Activated naive CD8-positive, alpha-beta T cell (primary cell): ENCODE results near the gene GRK7.
"Not testable (repeated sequence)": the region's sequence is repeated elsewhere in the genome, so short reads cannot be mapped to it uniquely, and the experiment has no call there.

ENCODE experiments used
- H3K27ac Mint-ChIP-seq: one replicate; pipeline ENCODE4 v1.8.0; 2021; ENCODE audit warnings: mixed read lengths
- H3K27me3 Mint-ChIP-seq: one replicate; pipeline ENCODE4 v1.8.0; 2021; ENCODE audit warnings: mixed read lengths
- H3K36me3 Mint-ChIP-seq: one replicate; pipeline ENCODE4 v1.8.0; 2021; ENCODE audit warnings: mixed read lengths
- H3K4me1 Mint-ChIP-seq: one replicate; pipeline ENCODE4 v1.8.0; 2021; ENCODE audit warnings: low read depth, mixed read lengths
- H3K4me3 Mint-ChIP-seq: one replicate; pipeline ENCODE4 v1.8.0; 2021; ENCODE audit warnings: mild to moderate bottlenecking, mixed read lengths
- H3K9me3 Mint-ChIP-seq: one replicate; pipeline ENCODE4 v1.8.0; 2021; ENCODE audit warnings: low read depth, mixed read lengths

The GRK7 gene

DNA sequence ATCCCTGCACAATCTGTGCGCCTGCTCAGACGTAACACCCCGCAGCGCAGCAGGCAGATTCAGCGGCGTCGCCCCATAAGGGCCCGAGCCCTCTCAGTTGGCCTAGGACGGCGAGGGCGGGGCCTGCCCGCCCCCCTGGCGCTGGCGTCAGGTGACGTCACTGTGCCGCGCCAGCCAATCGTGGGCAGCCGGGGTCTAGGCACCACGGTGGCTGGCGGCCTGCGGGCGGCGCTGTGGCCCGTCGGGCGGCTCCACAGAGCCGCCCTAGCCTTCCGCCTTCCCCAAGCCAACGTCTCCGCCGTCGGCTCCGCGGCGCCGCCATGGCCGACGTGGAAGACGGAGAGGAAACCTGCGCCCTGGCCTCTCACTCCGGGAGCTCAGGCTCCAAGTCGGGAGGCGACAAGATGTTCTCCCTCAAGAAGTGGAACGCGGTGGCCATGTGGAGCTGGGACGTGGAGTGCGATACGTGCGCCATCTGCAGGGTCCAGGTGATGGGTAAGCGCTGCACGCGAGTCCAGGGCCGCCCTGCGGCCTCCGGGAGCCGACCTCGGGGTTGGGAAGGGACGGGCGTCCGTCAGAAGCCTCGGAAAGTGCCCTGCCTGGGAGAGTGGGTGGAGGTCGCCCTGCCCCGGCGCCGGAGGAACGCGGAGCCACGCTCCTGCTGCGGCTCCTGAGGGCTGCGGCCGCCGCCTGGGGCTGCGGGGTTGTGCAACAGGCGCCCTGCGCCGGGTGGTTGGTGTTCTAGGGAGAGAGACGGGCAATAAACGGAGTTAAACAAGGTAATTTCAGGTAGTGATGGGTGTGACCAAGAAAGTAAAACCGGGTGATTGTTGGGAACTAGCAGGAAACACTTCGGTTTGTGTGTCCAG is 25.0 kb upstream of the GRK7 start, which contains the start of gene RNF7:
TSS of gene RNF7 (plus strand) at position 277 of the 869 bp plus-strand sequence. CDS start at position 321, 44 bp downstream.
- Mint-ChIP-seq H3K27ac (peak within 1 kb of the TSS; percentile 98), H3K4me1 (peaks cover 38% of the 10 kb centered on the region), H3K27me3 (no peaks in the 10 kb centered on the region), H3K9me3 (no peaks in the 10 kb centered on the region), H3K36me3 (peaks cover 4% of the 10 kb centered on the region), H3K4me3 (peak within 1 kb of the TSS; percentile 100)

DNA sequence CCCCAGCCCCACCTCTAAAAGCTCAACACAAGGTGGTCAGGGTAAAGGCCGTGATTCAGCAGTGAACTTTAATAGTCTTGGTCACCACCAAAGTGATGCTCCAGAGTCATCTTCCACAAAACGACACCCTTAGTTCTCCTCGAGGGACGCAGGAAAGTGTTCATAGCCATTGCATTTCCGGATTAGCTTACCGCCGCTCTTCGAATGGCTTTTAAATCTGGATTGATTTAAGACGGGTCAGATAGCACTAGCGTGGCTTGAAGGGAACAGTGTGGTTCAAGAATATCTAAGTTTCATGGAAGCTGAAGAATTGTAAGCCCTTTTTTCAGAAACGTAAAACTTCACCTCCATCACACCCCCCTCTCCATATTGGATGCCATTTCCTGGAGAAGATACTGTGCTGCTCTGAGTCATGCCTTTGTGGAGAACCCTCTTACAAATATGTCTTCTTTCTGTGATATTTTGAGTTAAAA is 24.3 kb upstream of the GRK7 start:
- Mint-ChIP-seq H3K9me3 (no peaks in the 10 kb centered on the region), H3K27me3 (no peaks in the 10 kb centered on the region), H3K36me3 (peaks cover 4% of the 10 kb centered on the region), H3K27ac (peak overlapping the region; percentile 98), H3K4me1 (peaks cover 41% of the 10 kb centered on the region), H3K4me3 (peak overlapping the region; percentile 100)

DNA sequence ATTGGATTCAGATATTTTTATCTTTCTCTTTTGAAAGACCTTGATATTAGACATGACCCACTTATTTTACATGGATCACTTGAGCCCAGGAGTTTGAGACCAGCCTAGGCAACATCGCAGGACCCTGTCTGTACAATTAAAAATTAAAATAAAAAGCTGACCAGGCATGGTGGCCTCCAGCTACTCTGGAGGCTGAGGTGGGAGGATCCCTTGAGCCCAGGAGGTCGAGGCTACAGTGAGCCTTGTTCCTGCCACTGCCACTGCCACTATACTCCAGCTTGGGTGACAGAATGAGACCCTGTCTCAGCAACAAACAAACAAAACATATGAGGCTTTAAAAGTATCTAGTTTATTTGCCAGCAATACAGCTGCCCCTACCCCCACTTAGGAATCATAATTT is 23.5 kb upstream of the GRK7 start:
- Mint-ChIP-seq H3K4me1 (peaks cover 48% of the 10 kb centered on the region), H3K36me3 (peaks cover 4% of the 10 kb centered on the region), H3K27ac (peak overlapping the region; percentile 98), H3K4me3 (peak overlapping the region; percentile 100), H3K27me3 (no peaks in the 10 kb centered on the region), H3K9me3 (no peaks in the 10 kb centered on the region)

DNA sequence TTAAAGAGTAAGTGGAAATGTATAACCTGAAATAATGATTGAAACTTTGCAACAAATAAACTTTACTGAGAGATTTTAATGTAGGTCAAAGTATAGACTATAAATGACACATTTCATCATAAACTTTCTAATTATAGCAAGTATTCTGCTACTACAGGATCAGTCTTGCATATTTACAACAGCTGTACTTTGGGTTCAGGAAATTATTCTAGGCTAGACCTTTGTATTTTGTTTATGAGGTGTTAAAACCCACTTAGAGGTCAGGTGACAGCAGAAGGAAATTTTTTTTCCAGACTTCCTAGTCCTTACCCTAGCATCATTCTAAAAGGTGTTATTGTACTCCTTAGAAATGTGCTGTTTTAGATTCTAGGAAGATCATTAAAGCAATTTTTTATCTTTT is 22.9 kb upstream of the GRK7 start:
- Mint-ChIP-seq H3K36me3 (peaks cover 4% of the 10 kb centered on the region), H3K27ac (peak overlapping the region; percentile 22), H3K4me1 (peaks cover 49% of the 10 kb centered on the region), H3K27me3 (no peaks in the 10 kb centered on the region), H3K9me3 (no peaks in the 10 kb centered on the region), H3K4me3 (peak overlapping the region; percentile 100)

DNA sequence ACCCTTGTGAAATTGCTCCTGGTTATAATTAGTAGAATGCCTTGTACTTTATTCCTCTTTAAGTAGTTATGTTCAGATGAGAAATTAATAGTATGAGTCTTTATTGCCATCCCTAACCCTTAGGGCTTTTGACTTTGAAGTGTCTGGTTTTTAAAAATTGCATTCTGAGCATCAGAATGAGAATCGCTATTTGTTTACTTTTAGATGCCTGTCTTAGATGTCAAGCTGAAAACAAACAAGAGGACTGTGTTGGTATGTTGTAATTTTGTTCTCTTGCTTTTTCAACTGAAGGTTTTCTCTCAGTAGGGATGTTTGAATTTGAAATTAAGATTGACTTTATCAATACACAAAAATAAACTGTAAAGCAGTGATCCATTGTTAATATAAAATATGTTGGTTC is 19.9 kb upstream of the GRK7 start:
- peaks cover 52% of the 10 kb centered on the region for H3K4me1 Mint-ChIP-seq
- H3K36me3 Mint-ChIP-seq: peaks cover 7% of the 10 kb centered on the region
- H3K27ac Mint-ChIP-seq: peak overlapping the region; percentile 66
- H3K4me3 Mint-ChIP-seq: no peak overlapping the region
- no peaks in the 10 kb centered on the region for H3K27me3 Mint-ChIP-seq
- no peaks in the 10 kb centered on the region for H3K9me3 Mint-ChIP-seq

DNA sequence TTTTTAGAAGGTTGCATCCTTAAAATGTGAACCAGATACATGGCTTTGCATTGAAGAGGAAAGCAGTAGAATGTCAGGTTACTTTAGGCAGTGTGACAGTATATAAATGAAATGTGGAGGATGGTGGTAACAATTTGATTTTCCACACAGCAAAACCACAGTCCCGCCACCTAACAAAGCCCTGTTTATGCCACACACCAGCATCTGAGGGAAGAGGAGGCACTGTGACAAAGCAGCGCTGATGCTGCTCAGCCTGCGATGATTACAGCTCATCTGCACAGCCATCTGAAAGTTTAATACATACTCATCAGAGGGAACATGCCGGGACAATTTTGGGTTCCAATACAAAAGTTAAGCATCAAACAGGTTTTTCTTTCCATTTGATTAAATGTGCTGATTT is 16.2 kb upstream of the GRK7 start:
- peaks cover 5% of the 10 kb centered on the region for H3K36me3 Mint-ChIP-seq
- H3K27ac Mint-ChIP-seq: peak overlapping the region; percentile 28
- H3K9me3 Mint-ChIP-seq: no peaks in the 10 kb centered on the region
- H3K27me3 Mint-ChIP-seq: no peaks in the 10 kb centered on the region
- no peak overlapping the region for H3K4me3 Mint-ChIP-seq
- H3K4me1 Mint-ChIP-seq: peaks cover 27% of the 10 kb centered on the region

DNA sequence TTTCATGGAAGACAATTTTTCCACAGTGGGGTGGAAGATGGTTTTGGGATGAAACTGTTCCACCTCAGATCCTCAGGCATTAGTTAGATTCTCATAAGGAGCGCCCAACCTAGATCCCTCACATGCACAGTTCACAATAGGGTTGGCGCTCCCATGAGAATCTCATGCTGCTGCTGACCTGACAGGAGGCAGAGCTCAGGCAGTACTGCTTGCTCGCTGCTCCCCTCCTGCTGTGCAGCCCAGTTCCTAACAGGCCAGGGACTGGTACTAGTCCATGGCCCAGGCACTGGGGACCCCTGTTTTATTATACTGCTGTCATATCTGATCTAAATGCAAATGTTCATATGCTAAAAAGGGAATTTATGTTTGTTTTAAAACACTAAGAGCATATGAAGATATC is 9.8 kb upstream of the GRK7 start:
- Mint-ChIP-seq H3K9me3 (no peaks in the 10 kb centered on the region), H3K27ac (no peak overlapping the region), H3K36me3 (no peaks in the 10 kb centered on the region), H3K4me1 (no peaks in the 10 kb centered on the region), H3K27me3 (no peaks in the 10 kb centered on the region), H3K4me3 (no peak overlapping the region)

DNA sequence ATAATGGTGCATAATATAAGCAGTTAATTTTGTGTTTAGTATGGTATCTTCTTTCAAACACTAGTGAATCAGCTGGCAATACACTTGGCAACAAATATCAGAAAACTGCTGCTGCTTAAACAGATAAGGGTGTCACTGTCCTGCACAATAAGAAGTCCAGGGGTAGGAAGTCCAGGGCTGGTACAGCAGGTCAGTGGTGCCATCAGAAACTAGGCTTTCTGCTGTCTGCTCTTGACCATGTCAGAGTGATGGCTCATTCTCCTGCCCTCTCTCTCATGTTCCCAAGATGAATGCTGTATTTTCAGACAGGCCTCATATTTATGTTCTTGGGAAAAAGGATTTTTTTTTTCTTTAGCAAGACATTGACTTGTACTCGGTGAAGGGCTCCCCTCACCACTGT is 9.2 kb upstream of the GRK7 start:
- no peaks in the 10 kb centered on the region for H3K27me3 Mint-ChIP-seq
- no peak overlapping the region for H3K27ac Mint-ChIP-seq

DNA sequence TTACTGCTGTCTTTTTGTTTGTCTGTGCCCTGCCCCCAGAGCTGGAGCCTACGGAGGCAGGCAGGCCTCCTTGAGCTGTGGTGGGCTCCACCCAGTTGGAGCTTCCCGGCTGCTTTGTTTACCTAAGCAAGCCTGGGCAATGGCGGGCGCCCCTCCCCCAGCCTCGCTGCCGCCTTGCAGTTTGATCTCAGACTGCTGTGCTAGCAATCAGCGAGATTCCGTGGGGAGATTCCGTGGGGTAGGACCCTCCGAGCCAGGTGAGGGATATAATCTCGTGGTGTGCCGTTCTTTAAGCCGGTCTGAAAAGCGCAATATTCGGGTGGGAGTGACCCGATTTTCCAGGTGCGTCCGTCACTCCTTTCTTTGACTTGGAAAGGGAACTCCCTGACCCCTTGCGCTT is 656 bp upstream of the GRK7 start:
- not testable (repeated sequence) for H3K36me3 Mint-ChIP-seq, H3K9me3 Mint-ChIP-seq, H3K27ac Mint-ChIP-seq, H3K27me3 Mint-ChIP-seq, H3K4me3 Mint-ChIP-seq, H3K4me1 Mint-ChIP-seq

More for the DNA sequence above, 9.2 kb upstream of the GRK7 start:
- H3K36me3 Mint-ChIP-seq: no peaks in the 10 kb centered on the region
- no peak overlapping the region for H3K4me3 Mint-ChIP-seq
- no peaks in the 10 kb centered on the region for H3K4me1 Mint-ChIP-seq
- H3K9me3 Mint-ChIP-seq: no peaks in the 10 kb centered on the region

DNA sequence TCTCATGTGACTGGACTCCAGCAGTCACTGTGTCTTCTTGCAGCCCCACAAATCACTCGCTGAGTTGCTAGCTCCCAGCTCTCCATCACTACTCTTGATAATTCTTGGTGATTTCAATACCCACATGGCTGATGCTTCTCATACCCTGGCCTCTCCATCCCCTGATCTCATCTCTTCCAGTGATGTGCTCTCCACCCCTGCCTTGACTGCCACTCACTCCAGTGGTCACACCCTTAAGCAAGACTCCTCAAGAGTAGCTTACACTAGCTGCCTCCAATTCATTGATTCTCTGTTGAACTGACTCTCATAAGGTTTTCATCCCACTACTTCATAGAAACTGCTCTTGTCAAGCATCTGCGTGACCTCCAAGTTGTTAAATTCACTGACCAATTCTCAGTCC is 837 bp downstream of the GRK7 start:
- peaks cover 5% of the 10 kb centered on the region for H3K36me3 Mint-ChIP-seq
- no peak overlapping the region for H3K4me3 Mint-ChIP-seq
- no peaks in the 10 kb centered on the region for H3K9me3 Mint-ChIP-seq
- no peak overlapping the region for H3K27ac Mint-ChIP-seq
- H3K27me3 Mint-ChIP-seq: no peaks in the 10 kb centered on the region
- H3K4me1 Mint-ChIP-seq: peaks cover 3% of the 10 kb centered on the region

DNA sequence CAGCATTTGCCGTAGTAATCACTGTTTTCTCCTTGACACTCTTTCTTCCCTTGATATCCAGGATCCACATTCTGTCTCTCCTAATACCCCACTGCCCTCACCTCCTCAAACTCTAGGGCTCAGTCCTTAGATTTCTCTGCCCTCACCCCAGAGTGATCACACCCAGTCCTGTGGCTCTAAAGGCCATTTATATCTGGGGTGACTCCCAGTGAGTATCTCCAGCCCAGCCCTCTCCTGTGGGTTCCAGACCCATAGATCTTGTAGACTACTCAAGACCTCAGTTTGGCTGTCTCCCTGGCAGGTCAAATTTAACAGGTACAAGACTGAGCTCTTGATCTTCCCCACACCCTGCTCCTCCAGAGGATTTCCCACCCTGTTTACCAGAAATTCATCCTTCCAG is 1.3 kb downstream of the GRK7 start:
- no peaks in the 10 kb centered on the region for H3K9me3 Mint-ChIP-seq
- H3K27me3 Mint-ChIP-seq: no peaks in the 10 kb centered on the region
- H3K4me1 Mint-ChIP-seq: peaks cover 3% of the 10 kb centered on the region
- peaks cover 7% of the 10 kb centered on the region for H3K36me3 Mint-ChIP-seq
- H3K27ac Mint-ChIP-seq: no peak overlapping the region
- no peak overlapping the region for H3K4me3 Mint-ChIP-seq

DNA sequence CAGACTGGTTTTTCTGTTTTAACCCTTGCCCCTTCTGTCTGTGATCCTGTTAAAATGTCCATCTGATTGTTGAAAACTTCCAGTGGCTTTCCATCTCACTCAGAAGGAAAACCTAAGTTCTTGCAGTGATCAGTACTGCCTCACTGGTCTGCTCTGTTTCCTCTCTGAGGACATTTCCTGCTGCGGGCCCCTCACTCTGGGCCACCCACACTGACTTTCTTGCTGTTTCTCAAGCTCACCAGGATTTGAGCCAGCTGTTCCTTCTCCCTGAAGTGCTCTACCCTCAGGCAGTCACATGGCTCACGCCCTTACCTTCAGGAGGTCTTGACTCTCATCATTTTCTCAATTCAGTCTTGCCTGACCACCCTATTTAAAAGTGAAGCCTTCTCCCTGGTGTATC is 1.8 kb downstream of the GRK7 start:
- no peak overlapping the region for H3K4me3 Mint-ChIP-seq

DNA sequence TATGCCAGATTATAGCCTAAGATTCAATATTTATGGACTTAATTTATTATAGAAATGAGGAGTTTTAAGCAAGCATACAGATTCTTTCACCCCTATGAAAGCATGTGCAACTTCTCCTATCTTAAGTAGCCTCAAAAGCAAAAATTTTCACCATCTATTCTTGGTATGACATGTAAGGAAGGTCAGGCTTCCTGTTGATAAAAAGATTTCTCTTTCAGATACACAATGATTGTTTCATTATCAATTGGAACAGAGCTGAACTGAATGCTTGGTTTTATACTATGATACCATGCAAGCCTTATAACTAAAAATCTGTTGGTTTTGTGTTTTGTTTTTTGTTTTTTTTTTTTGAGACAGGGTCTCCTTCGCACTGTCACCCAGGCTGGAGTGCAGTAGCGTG is 3.9 kb downstream of the GRK7 start:
- H3K27me3 Mint-ChIP-seq: no peaks in the 10 kb centered on the region
- H3K4me3 Mint-ChIP-seq: no peak overlapping the region
- H3K36me3 Mint-ChIP-seq: peaks cover 7% of the 10 kb centered on the region
- peaks cover 3% of the 10 kb centered on the region for H3K4me1 Mint-ChIP-seq
- H3K9me3 Mint-ChIP-seq: no peaks in the 10 kb centered on the region
- H3K27ac Mint-ChIP-seq: no peak overlapping the region

More for the DNA sequence above, 1.8 kb downstream of the GRK7 start:
- peaks cover 7% of the 10 kb centered on the region for H3K36me3 Mint-ChIP-seq
- no peak overlapping the region for H3K27ac Mint-ChIP-seq
- H3K27me3 Mint-ChIP-seq: no peaks in the 10 kb centered on the region
- H3K4me1 Mint-ChIP-seq: peaks cover 3% of the 10 kb centered on the region
- H3K9me3 Mint-ChIP-seq: no peaks in the 10 kb centered on the region

DNA sequence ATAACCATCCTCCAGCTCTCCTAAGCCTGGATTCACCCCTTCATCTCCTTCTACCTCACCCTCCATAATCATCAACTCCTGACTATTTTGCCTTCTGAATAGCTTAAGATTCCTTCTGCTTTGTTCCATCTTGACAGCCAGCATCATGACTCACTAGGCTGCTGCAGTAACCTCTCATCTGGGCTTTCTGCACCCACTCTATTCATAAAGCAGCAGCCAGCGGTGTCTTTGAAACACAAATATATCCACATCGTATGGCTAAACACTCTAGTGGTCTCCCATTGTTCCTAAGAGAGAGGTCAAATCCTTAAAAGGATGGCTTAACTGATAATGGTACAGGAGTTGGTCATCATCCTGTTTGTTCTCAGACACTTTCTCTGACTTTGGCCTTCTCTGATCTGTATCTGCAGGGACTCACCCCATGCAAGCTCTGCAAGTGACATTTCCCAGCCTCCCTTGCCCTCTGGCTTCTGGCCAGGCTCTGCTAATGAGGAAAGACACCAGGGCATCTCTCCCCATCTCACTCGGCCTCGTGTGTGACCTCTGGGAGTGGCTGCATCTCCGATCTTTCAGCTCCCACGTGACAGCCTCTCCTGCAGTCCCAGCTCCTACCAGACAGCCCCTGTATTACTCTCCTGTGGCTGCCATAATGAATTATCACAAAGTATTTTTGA is 6.2 kb downstream of the GRK7 start:
- no peak overlapping the region for H3K27ac Mint-ChIP-seq
- H3K27me3 Mint-ChIP-seq: no peaks in the 10 kb centered on the region
- H3K9me3 Mint-ChIP-seq: no peaks in the 10 kb centered on the region
- H3K36me3 Mint-ChIP-seq: peaks cover 7% of the 10 kb centered on the region
- H3K4me1 Mint-ChIP-seq: peaks cover 3% of the 10 kb centered on the region
- H3K4me3 Mint-ChIP-seq: no peak overlapping the region

DNA sequence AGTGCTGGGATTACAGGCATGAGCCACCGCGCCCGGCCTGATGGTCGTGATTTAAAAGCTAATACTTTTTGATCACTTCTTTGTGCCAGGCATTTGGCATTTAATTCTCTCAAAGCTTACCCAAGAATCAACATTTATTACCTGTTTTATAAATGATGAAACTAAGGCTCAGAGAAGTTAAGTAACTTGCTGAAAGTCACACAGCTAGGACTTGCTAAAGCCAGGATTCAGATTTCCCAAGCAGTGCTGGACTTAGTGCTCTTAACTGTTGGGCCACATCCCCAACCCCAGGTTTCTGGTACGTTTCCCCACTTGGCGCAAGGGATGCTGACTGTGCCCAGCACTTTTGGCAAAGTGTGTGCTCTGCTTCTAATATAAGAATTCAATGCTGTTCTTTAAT is 10.5 kb downstream of the GRK7 start:
- Mint-ChIP-seq H3K36me3 (peaks cover 2% of the 10 kb centered on the region), H3K27ac (no peak overlapping the region), H3K27me3 (no peaks in the 10 kb centered on the region), H3K4me1 (no peaks in the 10 kb centered on the region), H3K4me3 (no peak overlapping the region), H3K9me3 (no peaks in the 10 kb centered on the region)
